Activated T-cell treated with anti-CD3 and anti-CD28 coated beads for 4 hours (primary cell): Measurements from ENCODE around the gene PJA2.
"Not testable (repeated sequence)": the region's sequence is repeated elsewhere in the genome, so short reads cannot be mapped to it uniquely, and the experiment has no call there.

Experiments
- DNase-seq: peaks from one replicate; pipeline ENCODE4 v3.0.0-alpha.2; 2020

PJA2 gene

DNA sequence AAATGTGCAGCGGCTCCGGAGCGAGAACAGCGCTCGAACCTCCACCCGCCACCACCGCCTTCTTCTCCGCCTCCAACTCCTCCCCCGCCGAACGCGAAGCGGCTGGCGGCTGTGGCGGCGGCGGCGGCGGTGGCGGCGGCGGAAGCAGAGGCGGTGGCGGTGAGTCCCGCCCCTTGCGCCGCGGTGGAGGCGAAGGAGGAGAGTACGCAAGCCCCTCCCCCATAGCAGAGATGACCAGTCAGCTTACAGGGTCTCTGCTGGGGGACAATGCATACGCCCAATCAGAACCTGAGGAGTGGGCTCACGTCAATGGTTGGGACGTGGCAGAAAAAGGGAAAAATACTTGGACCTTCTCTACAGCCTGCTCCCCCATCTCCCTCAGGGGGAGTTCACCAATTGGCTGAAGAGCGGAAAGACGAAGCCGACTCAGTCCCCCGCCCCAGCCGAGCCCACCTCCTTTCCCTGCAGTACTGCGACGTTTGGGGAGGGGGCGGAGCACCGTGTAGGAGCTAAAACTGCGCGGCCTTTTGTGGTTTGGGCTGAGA, at the start of gene PJA2:
Gene PJA2, minus strand, starts transcription at position 131 of the 545 bp plus-strand sequence. CDS start 26,541 bp downstream, outside the sequence.
- peak; percentile 91 for DNase-seq

DNA sequence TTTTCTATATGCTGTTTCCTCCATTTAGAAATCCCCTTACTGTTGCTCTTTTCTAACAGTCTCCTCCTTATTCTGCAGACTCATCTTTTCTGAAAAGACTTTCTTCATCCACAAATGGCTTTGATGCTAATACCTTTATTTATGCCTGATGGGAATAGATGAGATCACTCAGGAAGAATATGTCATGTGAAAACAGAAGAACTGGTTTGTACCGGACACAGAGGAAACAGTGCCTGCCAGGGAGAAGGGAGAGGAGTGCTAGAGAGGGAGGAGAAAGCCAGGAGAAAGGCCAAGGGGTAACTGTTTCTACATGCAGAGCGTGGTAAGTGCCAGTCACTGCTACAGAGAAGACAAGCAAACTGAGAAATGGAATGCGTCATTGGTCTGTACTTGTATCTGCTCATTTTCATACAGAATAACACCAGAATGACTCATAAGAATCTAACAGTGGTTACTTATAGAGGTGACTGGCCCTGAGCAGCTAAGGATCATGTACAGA, 45.9 kb upstream of the PJA2 start:
- no peak for DNase-seq

DNA sequence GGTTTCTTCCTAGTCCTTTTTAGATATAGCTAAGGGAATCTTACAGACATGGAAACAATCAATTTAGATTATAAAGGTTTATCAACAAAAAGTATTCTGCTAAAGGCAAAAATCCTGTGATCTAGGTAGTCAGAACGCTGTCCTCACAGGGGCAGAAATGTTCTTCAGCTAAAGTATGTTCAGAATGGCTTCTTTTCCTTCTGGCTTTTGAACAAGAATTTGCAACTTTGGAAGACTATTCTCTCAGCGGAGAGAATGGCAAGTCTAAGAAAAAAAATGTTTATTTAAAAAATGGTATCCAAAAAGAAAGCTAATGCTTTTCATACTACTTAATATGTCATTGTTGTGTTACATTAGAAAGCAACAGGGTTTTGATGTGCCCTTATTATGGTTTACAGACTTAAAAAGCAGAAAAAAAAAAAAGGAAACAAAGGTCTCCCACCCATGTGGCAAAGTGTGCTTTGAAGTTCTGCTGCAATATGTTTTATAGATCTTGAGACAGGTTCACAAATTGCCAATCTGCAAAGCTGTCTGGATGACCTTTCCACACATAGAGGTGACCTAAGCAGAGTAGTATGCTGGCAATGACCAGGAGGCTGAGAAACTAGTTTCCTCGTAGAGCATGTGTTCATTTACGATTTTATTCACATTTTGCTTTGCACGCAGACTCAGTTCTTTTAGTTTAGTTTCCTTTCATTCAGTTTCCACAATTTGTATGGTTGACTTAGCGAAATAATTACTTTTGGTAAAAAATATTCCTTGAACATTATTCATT, 45.1 kb upstream of the PJA2 start:
- DNase-seq = no peak

DNA sequence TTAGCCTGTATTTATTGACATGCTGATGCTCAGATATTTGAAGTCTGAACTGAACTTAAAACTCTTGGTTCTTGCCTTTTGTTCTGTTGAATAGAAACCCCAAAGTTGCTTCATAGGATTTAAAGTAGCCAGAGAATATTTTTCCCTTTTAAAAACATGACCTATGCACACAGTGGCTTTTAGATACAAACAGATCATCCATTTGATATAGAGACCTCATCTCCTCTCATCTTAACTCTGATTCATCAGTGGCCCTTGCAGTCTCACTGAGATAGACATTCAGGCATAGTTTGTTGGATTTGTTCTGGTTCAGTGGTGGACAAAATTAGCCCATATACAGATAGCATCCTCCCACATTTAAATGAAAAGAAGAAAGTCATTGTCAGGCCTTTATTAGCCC, 43.5 kb upstream of the PJA2 start:
- DNase-seq = no peak

- no peak for DNase-seq
Observed at GRCh38 chr5:109452661-109453060, 42.9 kb upstream of the PJA2 start.

DNA sequence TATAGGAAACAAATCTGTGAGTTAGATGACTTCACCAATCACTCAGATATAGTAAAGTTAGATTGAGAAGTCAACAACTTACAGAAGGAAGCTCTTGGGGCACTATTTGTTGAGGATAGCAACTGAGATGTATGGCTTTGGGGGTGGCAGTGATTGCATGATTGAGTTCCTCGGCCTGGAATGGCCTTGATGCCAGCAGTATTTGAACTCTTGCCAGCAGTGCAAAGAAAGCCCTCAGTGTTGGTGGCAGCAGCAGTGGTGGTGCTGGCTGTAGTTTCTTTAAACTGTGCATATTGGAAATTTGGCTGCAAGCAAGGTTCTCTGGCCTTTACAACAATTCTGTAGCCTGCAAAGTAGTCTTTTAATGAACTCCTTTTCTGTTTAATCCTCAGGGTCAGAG, 41.4 kb upstream of the PJA2 start:
- no peak for DNase-seq

GRCh38 chr5:109450129-109450877, 40.5 kb upstream of the PJA2 start:
- DNase-seq = no peak

- no peak for DNase-seq
Observed at GRCh38 chr5:109448838-109449237, 39.1 kb upstream of the PJA2 start.

- DNase-seq = no peak
Observed at GRCh38 chr5:109439590-109439989, 29.8 kb upstream of the PJA2 start.

DNA sequence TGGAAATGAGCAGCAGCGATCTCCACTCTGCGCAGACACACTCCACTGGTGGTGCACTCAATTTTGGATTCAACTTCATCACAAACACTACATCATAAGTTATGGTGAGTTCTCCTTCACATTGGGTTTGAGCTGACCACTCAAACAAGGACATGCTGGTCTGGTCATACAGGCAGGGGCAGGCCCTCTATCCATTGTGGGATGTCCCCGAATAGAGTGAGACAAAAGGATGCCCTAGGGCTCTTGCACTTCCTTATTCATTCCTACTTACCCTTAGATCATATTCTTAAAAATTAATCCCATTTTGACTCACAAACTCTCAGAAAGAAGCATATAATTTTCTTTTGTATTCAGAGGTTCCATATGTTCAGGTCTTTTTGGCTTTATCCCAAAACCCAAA, 16.3 kb upstream of the PJA2 start:
- no peak for DNase-seq

DNA sequence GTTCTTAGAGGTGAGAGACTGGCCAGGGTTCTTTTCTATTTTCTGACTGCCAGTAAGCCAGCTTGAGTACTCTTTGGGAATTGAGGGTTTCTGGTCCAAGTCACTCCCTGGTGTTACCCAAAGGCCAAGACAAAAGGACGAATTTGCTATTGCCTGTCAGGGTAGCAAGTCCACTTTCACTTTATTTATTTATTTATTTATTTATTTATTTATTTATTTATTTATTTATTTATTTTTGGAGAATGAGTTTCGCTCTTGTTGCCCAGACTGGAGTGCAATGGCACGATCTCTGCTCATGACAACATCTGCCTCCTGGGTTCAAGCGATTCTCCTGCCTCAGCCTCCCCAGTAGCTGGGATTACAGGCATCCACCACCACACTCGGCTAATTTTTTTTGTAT, 15.7 kb upstream of the PJA2 start:
- not testable (repeated sequence) for DNase-seq

DNA sequence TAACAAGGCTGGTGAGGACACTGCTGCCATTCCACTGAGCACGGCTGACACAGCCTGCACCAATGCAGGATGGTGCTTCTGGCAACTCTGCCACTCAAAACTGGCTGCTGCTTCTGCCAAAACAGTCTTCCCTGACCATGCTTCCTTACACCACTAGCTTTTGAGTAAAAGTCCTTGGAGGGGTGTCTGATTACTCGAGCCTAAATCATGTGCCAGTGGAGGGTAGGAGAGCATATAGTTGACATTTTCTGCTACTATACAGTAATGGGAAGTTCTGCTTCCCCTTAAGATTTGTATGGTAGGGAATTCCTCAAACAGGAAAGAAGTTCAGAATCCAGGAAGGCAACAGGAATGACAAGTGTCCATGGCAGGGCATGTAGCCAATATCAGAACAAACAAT, 12.2 kb upstream of the PJA2 start:
- no peak for DNase-seq

DNA sequence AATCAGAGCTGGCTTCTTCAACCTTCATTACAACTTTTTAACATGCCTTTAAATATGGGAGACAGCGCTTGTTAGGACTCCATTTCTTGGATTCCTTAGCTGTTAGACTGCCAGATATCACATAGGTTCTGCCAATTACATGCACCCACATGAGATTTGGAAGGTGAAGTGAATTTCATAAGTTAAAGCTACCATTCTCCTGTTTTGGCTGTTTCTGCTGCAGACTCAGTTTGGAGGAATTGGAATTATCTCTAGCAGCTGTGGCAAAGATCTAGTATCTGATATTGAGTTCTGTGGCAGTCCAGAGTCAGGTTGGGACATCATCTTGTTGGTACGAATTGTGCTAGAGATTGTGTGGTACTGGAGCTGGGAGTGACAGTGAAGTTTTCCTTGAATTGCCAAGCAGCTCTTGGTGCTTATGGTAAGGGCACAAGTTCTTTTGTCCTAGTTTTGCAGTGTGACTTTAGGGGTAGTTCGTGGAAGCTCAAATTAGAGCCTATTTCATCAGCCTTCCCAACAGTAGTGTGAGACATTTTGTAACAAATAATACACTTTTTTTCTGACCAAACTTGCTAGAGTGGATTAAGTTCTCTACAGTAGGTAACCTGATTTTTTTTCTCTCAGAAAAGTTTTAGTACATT, 9.1 kb upstream of the PJA2 start:
- no peak for DNase-seq

DNA sequence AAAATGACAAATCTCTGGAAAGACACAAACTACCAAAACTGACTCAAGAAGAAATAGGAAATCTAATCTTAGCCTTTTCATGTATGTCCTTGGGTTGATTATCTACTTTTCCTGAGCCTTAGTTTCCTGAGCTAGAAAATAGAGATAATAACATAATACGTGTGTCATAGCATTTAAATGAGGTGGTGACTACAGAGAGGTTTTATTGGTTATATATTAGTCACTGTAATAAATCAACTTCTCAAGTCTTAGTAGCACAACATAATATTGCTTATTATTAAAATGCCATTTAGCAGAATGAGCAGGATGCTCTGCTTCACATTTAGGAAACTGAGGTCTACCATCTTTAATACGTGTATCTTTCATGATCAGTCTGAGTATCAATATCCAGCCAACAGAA, 7.1 kb upstream of the PJA2 start:
- DNase-seq = no peak

GRCh38 chr5:109413921-109414461, 4.2 kb upstream of the PJA2 start:
- DNase-seq = not testable (repeated sequence)

- DNase-seq = no peak
Observed at GRCh38 chr5:109413458-109413857, 3.7 kb upstream of the PJA2 start.

- DNase-seq = no peak
Observed at GRCh38 chr5:109412981-109413402, 3.2 kb upstream of the PJA2 start.

- DNase-seq = no peak
Observed at GRCh38 chr5:109411627-109412026, 1.9 kb upstream of the PJA2 start.

GRCh38 chr5:109411149-109411514, 1.4 kb upstream of the PJA2 start:
- DNase-seq = no peak

DNA sequence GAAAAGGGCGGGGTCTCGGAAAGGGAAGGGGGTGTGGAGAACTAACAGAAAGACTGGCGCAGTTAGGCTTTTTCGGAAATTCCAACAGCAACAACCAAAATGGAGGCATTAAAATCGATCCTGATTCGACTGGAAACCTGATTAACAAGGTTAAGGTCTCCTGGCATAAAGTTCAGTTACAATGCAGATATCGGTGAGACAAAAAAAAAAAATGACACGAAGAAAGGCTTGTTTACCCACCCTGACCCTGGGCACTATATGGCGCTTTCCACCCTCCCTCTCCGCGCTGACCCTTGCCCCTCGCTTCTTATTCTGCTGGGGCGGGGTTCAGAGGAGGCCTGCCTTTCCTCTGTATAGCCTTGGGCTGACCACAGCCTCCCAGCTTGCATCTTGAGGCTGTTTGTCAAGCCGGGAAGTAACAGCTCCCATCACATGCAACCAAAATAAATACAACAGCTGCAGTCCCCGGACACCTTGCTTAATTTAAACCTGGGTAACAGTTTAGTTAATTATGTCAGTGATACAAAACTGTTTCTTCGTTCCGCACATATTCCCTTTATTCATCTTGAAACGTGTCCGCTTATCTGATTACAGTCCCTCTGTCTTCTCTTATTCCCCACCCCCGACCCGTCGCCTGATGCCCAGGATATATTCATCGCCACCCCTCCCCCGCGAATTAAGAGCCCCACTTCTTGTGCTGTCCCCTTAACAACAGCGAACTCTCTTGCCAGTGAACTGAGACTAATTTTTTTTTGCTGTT, 795 bp upstream of the PJA2 start:
- DNase-seq = peak; percentile 9

DNA sequence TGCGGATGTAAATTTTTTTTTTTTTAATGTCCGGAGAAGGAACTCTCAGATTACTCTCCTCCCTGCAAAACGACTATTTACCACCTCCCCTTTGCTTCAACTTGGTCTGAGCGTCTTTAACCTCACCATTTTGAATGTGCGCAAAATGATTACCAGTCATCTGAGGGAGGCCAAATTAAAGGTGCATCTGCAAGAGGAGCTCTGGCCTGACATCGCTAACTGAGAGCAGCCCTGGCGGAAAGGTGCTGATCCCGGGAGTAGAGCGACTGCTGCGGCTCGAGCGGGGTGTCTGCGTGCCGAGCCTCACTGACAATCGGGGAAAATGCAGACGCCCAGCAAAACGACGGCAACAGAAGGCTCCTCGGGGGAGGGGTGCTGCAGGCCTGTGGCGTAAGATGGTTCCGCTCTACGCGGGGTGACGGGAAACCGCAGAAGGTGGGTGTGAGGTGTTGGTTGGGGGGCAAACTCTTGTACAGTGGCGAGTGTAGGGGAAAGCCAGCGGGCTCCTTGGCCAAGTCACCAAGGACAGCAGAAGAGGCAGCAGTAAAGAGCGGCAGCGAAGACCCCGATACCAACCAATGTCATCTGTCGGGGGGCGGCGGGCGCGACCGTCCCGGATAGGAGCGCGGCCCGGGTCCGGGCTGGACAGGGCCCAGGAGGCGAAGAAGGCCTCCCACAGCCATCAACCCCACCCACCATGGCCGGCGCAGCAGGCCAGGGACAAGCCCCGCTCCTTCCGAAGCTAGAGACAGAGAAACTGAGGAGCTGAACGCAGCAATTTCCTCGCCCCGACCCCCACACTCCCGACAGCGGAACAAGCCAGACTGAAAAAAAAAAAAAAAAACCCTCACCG, 557 bp downstream of the PJA2 start:
- peak; percentile 66 for DNase-seq
